GM19035 (cell line): ENCODE data around the gene DYDC1.
A peak's percentile ranks its signal among the peaks of the same experiment; 100 is the strongest.
"Not testable (repeated sequence)": the region's sequence is repeated elsewhere in the genome, so short reads cannot be mapped to it uniquely, and the experiment has no call there.

Experiments
- ATAC-seq: cut with Tn5 transposase; IDR thresholded peaks from one replicate; pipeline ENCODE4 v1.9.1; 2021; ENCODE audit not compliant: unreplicated experiment

DYDC1 gene

GRCh38 chr10:80356563-80356988, at the start of gene DYDC1, which contains the start of gene DYDC2:
Gene DYDC1 (minus strand): TSS chr10:80356755. CDS start chr10:80352601, 4,154 bp downstream.
Gene DYDC2 (plus strand): TSS chr10:80356781. CDS start chr10:80362444, 5,663 bp downstream.
- ATAC-seq: peak; percentile 92

- ATAC-seq: no peak
Observed at GRCh38 chr10:80406204-80406603, 49.6 kb upstream of the DYDC1 start.

GRCh38 chr10:80405626-80406025, 49.1 kb upstream of the DYDC1 start:
- no peak for ATAC-seq

- ATAC-seq: no peak
Observed at GRCh38 chr10:80405035-80405434, 48.5 kb upstream of the DYDC1 start.

- ATAC-seq: no peak
Observed at GRCh38 chr10:80400136-80400804, 43.7 kb upstream of the DYDC1 start.

GRCh38 chr10:80397014-80397413, 40.5 kb upstream of the DYDC1 start:
- no peak for ATAC-seq

- ATAC-seq: no peak
Observed at GRCh38 chr10:80394358-80394916, 37.9 kb upstream of the DYDC1 start.

- no peak for ATAC-seq
Observed at GRCh38 chr10:80392250-80392649, 35.7 kb upstream of the DYDC1 start.

GRCh38 chr10:80390740-80391139, 34.2 kb upstream of the DYDC1 start:
- no peak for ATAC-seq

GRCh38 chr10:80382989-80383388, 26.4 kb upstream of the DYDC1 start:
- peak; percentile 68 for ATAC-seq

GRCh38 chr10:80380185-80380584, 23.6 kb upstream of the DYDC1 start:
- no peak for ATAC-seq

GRCh38 chr10:80379701-80380100, 23.1 kb upstream of the DYDC1 start:
- no peak for ATAC-seq

GRCh38 chr10:80373502-80373901, 16.9 kb upstream of the DYDC1 start:
- no peak for ATAC-seq

GRCh38 chr10:80372675-80373074, 16.1 kb upstream of the DYDC1 start:
- ATAC-seq: no peak

- no peak for ATAC-seq
Observed at GRCh38 chr10:80371467-80371866, 14.9 kb upstream of the DYDC1 start.

- ATAC-seq: no peak
Observed at GRCh38 chr10:80365510-80365909, 9.0 kb upstream of the DYDC1 start.

- no peak for ATAC-seq
Observed at GRCh38 chr10:80359644-80360043, 3.1 kb upstream of the DYDC1 start.

GRCh38 chr10:80358925-80359324, 2.4 kb upstream of the DYDC1 start:
- ATAC-seq: not testable (repeated sequence)

GRCh38 chr10:80357851-80358125, 1.2 kb upstream of the DYDC1 start:
- no peak for ATAC-seq

GRCh38 chr10:80356989-80357850, 665 bp upstream of the DYDC1 start:
- no peak for ATAC-seq

- no peak for ATAC-seq
Observed at GRCh38 chr10:80351220-80351619, 5.3 kb downstream of the DYDC1 start.

- ATAC-seq: no peak
Observed at GRCh38 chr10:80350251-80350650, 6.3 kb downstream of the DYDC1 start.
